HG03103 (cell line): Measurements from ENCODE around the gene PODNL1.

ENCODE experiments used
- ATAC-seq: cut with Tn5 transposase; IDR thresholded peaks from one replicate; pipeline ENCODE4 v1.9.1; 2021; ENCODE audit warnings: low read depth; ENCODE audit not compliant: unreplicated experiment

PODNL1 gene, protein sequence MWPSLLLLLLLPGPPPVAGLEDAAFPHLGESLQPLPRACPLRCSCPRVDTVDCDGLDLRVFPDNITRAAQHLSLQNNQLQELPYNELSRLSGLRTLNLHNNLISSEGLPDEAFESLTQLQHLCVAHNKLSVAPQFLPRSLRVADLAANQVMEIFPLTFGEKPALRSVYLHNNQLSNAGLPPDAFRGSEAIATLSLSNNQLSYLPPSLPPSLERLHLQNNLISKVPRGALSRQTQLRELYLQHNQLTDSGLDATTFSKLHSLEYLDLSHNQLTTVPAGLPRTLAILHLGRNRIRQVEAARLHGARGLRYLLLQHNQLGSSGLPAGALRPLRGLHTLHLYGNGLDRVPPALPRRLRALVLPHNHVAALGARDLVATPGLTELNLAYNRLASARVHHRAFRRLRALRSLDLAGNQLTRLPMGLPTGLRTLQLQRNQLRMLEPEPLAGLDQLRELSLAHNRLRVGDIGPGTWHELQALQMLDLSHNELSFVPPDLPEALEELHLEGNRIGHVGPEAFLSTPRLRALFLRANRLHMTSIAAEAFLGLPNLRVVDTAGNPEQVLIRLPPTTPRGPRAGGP

DNA sequence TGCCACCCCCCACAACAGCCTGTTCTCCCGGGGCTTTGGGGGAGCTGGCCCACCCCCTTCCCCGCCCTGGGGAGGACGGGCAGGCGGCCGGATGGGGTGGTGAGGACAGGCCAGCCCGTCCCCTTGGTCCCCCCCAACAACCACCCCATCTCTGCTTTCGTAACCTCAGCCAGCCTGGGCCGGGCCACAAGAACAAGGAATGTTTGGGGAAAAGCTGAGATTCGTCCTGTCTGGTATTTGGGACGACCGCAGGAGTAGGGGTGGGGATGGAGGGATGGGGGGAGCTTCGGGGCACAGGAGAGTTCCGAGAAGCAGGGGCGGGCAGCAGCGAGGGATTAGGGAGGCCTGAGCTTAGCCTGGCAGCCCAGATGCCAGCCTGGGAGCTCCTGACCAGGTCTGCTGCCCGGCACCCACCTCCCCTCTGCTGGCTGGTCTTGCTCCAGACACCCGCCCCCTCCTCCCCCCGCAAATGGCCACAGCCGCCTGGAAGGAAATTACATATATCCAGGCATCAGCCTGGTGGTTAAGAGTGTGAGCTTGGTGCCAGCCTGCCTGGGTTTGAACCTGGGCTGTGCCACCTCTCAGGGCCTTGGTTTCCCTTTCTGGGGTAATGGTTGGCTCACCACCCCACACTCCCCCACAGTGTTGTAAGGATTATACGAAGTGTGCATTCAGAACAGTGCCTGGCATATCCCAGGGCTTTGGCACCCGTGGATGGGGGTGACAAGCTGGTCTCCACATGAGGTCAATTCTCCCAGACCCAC, at the start of gene PODNL1:
PODNL1 (minus strand) TSS at position 117 of the 764 bp plus-strand sequence. CDS start 236 bp downstream, outside the sequence.
- ATAC-seq, result no peak

DNA sequence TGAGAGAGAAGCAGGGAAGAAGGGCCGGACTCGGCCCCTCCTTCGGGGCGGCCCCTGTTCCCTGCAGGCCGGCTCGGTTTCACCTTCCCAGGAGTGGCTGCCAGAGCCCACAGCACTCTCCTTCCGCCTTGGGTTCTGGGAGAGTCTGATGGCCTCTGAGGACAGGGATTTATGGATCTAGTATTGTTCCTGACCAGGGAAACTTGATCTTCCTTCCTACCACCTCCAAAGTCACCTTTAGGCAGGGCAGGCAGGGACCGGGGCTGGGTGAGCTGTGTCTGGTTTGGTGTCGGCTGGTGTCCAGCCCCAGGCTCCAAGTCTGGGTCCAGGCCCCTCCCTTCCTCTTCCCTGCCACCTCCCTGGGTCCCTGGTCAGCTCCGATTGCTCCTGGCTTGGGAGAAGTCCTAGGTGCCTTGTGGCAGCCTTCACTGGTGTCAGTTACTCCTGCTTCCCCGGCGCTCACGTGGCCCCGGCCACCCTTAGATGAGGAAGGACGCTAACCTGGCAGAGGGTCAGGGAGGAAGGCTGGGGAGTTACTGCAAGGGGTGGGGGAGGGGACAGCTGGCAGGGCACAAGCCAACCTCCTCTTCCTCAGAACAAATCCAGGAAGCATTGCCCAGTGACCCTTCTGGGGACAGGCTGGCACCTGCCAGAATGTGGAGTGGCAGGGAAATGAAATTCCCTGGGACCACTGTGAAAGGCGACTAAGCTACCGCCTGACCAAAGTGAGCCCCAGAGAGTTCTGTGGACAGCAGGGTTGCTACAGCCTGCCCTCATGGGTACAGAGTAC, 49.1 kb upstream of the PODNL1 start:
- ATAC-seq, result no peak

DNA sequence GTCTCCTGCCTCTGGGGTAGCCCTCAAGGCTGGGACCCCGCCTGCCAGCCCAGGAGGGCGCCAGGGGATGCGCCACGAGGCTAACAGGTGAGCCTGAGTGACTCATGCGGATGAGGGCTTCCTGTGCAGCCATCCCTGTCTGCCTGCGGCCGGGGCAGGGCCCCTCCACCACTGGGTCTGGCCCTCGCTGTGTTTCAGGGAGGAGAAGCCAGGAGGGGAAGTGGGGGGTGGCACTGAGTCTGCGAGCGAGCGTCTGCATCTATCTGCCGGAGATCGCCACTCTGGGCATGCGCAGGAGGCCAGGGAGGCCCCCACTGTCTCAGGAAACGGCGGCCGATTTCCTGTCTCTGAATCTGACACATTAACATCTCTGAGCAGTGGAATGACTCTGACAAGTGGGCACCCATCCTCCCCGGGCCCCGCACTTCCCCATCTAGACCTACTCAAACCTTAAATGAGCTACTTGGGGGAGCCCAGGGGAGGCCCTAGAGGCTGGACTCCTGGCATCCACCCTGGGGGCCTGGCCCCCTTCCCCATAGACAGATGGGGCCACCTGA, 48.2 kb upstream of the PODNL1 start:
- ATAC-seq, result peak; percentile 74

DNA sequence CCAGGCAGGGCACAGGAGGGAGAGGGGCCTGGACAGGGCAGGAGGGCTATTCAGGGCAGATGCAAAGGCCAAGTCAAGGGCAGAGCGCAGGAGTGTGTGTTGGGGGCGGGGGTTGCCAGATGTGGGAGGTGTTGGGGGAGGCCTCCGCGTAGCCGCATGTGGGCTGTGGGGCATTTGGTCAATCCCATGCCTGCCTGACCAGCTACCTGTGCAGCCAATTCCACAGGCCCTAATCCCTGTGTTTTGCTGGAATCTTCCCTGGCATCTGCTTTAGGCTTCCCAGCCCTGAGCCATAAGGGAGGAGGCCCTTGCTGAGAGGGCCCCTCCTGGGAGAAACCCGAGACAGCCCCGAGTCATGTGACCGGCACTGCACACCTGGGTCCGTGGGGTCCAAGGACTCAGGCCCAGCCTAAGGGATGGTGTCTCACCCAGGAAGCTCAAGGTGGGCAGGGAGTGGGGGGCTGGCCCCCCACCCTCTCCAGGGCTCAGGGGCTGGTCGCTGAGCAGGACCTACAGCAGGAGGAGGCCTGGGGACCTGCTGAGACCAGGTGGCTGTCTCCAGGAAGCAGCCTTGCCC, 47.6 kb upstream of the PODNL1 start:
- ATAC-seq, result no peak

DNA sequence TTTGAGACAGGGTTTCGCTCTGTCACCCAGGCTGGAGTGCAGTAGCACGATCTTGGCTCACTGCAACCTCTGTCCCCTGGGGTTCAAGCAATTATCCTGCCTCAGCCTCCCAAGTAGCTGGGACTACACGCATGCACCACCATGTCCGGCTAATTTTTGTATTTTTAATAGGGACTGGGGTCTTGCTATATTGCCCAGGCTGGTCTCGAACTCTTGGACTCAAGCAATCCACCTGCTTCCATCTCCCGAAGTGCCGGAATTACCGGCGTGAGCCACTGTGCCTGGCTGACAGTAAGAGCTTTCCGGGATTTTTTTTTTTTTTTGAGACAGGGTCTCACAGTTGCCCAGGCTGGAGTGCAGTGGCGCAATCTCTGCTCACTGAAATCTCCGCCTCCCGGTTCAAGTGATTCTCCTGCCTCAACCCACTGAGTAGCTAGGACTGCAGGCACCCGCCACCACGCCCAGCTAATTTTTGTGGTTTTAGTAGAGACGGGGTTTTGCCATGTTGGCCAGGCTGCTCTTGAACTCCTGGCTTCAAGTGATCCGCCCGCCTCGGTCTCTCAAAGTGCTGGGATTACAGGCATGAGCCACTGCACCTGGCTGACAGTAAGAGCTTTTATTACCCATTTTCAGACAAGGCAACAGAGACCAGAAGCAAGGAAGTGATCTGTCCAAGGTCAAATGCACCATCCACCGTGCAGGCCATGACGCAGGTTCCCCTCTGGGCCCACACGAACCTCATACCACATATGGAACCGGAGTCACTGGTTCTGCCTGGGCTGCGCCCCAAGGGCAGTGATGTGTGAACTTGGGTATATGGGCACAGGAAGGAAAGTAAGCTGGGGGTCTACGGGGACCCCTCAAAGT, 46.9 kb upstream of the PODNL1 start:
- ATAC-seq, result no peak

DNA sequence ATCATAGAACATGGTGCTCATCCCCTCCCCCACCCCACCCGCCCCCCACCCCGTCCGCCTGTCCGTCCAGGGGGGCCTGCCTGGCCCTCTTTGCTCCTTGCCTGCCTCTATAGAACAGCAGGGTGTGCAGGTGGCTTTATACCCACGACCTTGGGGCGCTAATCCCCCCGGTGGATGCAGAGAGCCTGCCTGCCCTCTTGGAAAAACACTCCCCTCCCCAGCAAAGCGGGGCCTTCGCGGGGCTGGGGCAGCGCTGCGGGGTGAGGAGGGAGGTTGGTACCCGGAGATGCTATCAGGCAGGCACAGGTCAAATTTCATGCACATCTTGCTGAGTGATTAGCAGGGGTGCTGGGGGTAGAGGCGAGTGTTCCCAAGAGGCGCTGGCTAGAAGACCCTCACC, 46.0 kb upstream of the PODNL1 start:
- no peak for ATAC-seq

DNA sequence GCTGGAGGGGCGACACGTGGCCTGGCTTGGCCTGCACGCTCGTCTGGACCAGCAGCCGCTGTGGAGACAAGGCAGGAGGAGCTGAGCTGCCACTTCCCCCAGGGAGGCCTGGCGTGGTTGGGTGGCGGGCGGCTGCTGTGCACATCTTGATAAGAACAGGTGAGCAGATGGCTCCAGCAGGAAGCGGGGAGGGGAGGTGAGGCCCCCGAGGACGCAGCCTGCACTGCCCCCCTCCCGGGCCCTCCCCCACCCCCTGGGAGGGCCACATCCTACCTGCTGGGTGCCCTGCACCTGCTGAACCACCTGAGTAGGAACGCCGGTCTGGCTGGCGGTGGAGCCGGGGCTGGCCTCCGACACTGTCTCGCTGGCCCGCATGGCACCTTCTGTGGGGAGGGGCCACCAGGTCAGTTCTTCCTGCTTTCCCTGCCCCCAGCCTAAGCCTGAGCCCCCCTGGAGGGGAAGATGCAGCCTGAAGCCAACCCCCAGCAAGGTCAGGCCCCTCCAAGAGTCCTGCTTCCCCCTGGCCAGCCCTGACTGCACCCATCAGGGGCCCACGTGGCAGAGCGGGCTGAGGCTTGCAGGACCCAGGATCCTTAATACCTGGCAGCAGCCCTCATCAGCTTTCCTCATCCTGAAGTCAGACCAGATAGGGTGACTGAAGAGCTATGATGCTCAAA, 45.1 kb upstream of the PODNL1 start:
- no peak for ATAC-seq

DNA sequence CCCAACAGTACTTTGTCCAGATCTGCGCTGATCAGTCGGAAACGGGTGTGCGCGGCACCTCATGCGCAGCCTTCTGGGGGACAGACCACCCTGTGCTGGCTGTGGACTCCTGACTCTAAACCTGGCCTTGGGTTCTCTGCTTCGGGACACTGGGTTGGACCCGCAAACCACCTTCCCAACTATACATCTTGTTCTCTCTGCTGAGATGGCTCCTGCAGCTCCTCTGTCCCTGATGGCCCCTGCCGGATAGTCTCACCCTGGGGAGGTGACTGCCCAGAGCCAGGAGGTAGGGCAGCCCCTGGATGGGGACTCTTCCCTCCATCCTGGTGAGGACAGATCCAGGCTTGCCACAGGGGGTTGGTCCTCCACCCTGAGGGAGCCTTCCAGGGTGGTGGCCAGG, 44.6 kb upstream of the PODNL1 start:
- ATAC-seq, result no peak

DNA sequence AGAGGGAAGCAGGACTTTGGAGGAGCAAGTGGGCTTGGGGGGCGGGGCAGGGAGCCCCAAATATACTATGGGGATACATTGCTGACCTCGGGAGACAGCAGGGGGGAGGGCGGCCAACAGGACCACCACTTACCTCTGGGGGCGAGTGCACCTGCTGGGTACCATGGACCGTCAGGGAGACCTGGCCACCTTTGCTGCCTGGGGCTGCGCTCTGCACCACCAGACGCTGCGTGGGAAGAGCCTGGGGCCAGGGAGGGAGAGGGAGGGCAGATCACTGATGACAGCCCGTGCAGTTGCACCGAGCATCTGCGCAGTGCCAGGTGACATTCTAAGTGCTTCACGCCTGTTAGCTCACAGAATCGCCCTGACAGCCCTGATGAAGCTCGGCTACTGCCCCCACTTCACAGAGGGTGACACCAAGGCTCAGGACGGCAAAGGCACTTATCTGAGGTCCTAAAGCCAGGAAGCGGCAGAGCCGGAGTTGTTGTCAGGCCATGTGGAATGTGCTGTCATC, 43.8 kb upstream of the PODNL1 start:
- ATAC-seq, result no peak

DNA sequence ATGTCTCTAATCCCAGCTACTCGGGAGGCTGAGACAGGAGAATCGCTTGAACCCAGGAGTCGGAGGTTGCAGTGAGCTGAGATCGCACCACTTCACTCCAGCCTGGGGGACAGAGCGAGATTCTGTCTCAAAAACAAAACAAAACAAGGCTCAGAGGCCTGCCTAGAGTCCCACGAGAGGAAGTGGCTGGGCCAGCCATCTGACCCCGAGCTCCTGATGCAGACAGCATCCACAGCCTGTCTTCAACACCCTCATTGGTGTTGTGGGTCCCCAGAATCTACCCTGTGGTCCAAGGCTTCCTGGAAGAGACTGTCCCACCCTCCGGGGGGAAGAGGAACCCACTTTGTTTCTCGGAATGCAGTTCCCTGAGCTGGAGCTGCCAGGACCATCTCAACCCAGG, 43.2 kb upstream of the PODNL1 start:
- no peak for ATAC-seq

DNA sequence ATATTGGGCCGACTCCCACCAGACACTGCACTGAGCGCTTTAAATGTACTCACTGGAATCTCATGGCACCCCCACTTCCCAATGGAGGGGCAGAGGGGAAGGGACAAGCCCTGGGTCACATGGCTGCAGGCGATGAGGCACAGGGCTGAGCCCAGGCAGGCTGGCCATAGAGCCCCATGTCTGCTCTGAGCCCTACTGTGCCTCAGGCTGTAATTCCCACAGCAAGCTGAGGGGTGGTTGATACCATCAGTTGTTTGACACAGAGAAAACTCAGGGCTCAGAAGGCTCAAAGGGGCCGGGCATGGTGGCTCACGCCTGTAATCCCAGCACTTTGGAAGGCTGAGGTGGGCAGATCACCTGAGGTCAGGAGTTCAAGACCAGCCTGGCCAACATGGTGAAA, 42.8 kb upstream of the PODNL1 start:
- no peak for ATAC-seq

DNA sequence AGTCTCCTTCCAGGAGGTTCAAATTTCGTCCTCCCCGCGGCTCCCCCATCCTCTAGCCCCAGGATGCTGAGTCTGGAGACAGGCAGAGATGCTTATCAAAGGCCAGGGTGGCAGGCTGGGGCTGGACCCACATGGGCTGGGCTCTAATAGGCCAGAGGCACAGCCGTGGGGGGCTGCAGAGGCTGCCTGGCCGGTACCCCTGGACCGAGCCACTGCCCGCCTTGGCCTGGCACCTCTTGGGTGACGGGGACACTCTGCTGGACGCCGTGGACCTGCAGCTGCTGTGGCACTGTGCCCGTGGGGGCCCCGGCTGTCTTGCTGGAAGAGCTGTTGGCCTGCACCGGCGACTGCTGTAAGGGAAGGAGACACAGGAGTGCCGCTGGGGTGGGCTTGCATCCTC, 42.1 kb upstream of the PODNL1 start:
- ATAC-seq, result no peak

DNA sequence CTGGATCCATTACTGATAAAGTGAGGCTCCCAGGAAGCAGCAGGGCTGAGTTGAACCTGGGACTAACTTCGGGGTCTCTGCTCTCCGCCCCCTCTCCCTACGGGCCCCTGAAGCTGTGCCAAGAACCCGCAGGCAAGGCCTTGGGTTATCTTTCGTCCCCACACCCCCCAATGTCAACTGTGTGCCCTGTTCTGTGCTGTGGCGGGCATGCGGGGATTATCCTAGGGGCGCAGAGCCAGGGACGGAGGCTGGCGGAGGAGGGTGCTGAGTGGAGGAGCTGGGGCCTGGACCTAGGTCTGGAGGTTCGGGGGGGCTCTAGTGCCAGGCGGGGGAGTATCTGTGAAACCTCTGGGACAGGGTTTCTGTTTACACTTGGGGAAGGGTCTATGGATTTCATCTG, 41.5 kb upstream of the PODNL1 start:
- no peak for ATAC-seq

DNA sequence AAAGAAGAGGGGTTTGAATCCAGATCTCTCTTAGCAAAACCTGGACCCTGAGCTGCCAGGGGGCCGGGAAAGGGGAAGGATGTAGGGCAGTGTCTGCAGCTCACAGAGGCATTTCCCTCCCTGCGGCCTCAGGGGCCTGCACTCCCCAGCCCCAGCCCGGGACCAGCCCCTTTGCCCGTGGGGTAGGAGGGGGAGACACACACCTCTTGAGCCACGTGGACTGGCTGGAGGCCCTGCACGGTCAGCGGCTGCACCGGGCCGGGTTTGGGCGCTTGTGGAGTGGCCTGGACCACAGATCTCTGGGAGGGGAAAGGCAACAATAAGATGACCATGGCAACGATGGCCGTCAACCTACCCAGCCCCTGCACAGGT, 41.0 kb upstream of the PODNL1 start:
- no peak for ATAC-seq

DNA sequence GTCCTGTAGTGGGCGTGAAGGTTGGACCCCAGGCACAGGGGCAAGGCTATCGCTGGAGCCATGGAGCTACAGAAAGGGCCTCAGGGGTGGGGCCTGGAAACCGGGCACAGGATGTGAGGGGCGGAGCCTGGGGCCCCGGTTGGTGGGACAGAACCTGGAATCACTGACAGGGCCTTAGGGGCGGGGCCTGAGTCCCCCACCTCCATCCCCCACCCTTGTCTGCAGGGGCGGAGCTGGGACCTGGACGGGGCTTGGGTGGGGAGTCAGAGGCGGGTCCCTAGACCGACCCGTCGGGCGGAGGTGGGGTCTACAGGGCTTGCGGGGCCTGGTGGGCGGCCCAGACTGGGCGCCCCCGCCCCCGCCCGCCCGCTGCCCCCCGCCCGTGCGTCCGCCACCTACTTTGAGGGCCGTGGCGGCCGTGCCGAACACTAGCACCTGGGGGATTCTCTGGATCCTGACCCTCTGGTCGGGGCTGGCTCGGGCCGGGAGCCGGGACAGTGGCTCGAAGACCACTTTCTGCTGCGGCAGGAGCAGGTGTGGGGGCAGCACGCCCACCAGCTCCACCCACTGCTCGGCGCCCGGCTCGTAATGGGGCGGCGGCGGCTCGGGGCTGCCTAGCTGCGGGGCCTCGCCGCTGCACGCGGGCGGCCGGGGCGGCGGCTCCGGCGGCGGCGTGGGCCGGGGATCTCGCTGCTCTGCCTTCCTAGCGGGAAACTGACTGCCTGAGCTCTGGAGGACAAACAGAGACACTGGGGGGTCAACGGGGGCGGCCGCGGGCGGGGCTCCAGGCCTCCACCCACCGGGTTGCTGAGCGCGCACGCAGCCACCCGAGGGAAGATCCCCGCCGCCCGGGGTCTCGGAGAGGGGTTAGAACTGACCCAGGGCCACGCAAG, 40.4 kb upstream of the PODNL1 start:
- ATAC-seq, result no peak

DNA sequence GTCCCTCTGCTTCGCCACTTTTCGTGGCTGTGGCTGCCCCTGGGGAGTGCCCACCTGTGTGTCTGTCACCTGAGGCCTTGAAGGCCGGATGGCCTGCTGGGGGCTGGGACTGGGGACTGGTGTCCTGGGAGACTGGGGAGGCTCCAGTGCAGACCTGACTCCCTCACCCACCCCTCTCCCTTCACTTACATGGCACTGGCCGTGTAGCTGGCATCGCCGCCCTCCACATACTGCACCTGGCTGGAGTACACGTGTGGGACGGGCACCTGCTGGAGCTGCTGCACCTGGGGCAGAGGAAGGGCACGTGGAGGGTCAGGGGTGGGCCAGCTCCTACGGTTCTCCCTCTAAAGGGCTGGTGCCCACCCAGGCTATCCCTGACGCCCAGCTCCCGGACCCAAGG, 39.6 kb upstream of the PODNL1 start:
- no peak for ATAC-seq

DNA sequence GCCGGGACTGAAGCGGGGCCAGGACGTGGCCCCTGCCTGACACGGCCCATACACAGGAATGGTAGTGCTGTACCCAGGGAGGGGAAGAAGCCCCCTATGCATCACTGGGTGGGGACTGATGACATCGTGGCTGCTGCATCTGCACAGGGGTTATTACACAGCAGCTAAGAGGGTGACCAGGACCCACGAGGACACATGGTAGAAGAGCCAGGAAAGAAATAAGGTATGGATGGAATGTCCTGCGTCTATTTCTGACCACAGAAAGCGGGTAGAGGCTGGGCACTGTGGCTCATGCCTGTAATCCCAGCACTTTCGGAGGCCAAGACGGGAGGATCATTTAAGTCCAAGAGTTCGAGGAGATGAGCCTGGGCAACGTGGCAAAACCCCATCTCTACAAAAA, 38.2 kb upstream of the PODNL1 start:
- no peak for ATAC-seq

DNA sequence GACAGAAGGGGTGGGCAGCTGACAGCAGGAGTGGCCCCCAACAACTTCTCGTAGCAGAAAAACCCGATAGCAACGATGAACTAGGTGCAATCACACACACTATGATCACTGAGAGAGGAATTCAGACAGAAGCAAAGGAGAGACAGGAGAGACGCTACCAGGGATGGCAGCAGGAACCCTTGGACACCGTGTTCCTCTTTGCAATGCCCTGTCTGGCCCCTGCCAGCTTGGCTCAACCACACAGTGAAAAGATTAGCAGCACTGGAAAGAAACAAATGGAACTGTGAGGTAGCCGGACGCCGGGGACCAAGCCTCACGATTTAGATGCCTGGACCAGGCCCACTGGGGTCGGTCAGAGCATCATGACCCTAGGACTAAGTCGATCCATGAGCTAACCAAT, 37.7 kb upstream of the PODNL1 start:
- ATAC-seq, result no peak
